Nephron (organoid): ENCODE measurements around the gene ATP8B4.

Experiments
- H3K27ac Mint-ChIP-seq, 3 experiments: 2 replicates each; pipeline ENCODE4 v1.8.0; 2020; ENCODE audit warnings: mixed read lengths in 3 of 3, mild to moderate bottlenecking in 2 of 3, moderate library complexity in 1 of 3
- H3K27me3 Mint-ChIP-seq: 2 replicates; pipeline ENCODE4 v1.8.0; 2021; ENCODE audit warnings: low read depth, mild to moderate bottlenecking, moderate library complexity, mixed read lengths
- H3K36me3 Mint-ChIP-seq: 2 replicates; pipeline ENCODE4 v1.8.0; 2020; ENCODE audit warnings: low read depth, mixed read lengths
- H3K4me1 Mint-ChIP-seq: 2 replicates; pipeline ENCODE4 v1.8.0; 2020; ENCODE audit warnings: mixed read lengths
- H3K4me3 Mint-ChIP-seq, 3 experiments: 2 replicates each; pipeline ENCODE4 v1.8.0; 2020; ENCODE audit warnings: mild to moderate bottlenecking in 3 of 3, mixed read lengths in 3 of 3, moderate library complexity in 2 of 3
- H3K9me3 Mint-ChIP-seq: 2 replicates; pipeline ENCODE4 v1.8.0; 2020; ENCODE audit warnings: mixed read lengths
- CTCF ChIP-seq, 3 experiments: fragments of 200-600 bp; sonication (generic); IDR thresholded peaks; one replicate each; pipeline ENCODE4 v1.5.0; 2021; ENCODE audit warnings: antibody characterized with exemption in 3 of 3; ENCODE audit not compliant: unreplicated experiment in 3 of 3

ATP8B4 gene

DNA sequence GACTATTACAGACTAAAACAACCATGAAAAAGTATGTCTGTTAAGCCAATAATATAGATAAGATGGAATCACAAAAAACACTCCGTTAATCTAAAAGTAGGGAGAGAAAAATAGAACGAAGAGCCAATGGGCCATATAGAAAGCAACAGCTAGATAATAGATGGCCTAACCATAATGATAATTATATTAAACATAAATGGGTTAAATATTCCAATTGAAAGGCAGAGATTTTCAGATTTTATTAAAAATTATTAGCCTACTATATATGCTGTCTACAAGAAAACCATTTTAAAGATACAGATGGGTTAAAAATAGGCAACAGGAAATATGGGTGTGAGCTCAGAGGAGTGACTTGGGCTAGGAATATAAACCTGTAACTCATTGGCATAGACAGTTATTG, 76.3 kb downstream of the ATP8B4 start:
- Mint-ChIP-seq H3K36me3 (peaks cover 11% of the 10 kb centered on the region), H3K4me3 (no peak overlapping the region), H3K27ac (no peak overlapping the region), H3K9me3 (peaks cover 21% of the 10 kb centered on the region), H3K4me1 (no peaks in the 10 kb centered on the region), H3K27me3 (no peaks in the 10 kb centered on the region)
- no peak for TF ChIP-seq CTCF (IDR thresholded peaks at IDR 0.05; ENCODE audit: unreplicated experiment in 3 of 3)

DNA sequence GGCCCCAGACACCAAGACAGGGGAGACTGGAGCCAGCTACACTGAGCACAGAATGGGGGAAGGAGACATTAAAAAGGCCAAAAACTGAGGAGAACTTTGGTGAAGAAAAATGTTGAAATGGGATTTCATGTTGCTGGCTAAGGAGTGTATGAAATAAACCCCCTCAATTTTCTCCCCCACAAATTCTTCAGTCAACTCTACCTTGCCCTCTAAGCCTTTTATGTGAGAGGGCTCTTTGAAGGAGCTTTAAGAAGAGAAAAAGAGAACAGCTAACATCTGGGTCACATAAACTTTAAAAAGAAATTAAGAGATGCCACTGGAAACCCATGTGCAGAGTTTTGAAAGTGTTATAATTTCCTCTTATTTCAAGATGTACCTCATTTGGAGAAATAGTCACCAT, 88.6 kb downstream of the ATP8B4 start:
- peaks cover 15% of the 10 kb centered on the region for H3K4me1 Mint-ChIP-seq
- peak overlapping the region in 1 of 3 experiments; percentile 6 for H3K27ac Mint-ChIP-seq
- H3K9me3 Mint-ChIP-seq = peaks cover under 1% of the 10 kb centered on the region
- H3K36me3 Mint-ChIP-seq = no peaks in the 10 kb centered on the region
- H3K4me3 Mint-ChIP-seq = no peak overlapping the region
- no peaks in the 10 kb centered on the region for H3K27me3 Mint-ChIP-seq
- TF ChIP-seq CTCF (IDR thresholded peaks at IDR 0.05; ENCODE audit: unreplicated experiment in 3 of 3) = no peak

DNA sequence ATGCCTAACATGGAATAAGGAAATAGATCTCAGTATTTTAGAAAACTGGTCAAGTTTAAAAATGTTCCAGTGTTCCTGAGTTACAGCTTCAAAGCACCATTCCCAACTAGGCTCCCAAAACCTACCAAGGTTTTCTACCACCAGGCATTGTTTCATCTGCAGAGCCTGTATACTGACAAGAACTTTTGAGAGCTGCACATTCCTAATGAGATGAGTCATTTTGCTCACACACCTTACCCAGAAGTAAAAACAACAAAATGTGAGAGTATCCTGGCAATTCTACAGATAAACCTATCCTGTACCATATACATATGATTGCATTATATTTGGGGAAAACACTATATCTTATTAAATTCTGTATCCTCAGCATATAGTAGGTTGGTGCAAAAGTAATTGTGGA, 90.7 kb downstream of the ATP8B4 start:
- Mint-ChIP-seq H3K4me3 (no peak overlapping the region), H3K4me1 (peaks cover 34% of the 10 kb centered on the region), H3K9me3 (no peaks in the 10 kb centered on the region), H3K27ac (peak overlapping the region in 2 of 3 experiments; percentile 4 to 20), H3K36me3 (no peaks in the 10 kb centered on the region), H3K27me3 (no peaks in the 10 kb centered on the region)
- no peak for TF ChIP-seq CTCF (IDR thresholded peaks at IDR 0.05; ENCODE audit: unreplicated experiment in 3 of 3)

GRCh38 chr15:50024281-50024680, 94.8 kb downstream of the ATP8B4 start:
- H3K36me3 Mint-ChIP-seq = no peaks in the 10 kb centered on the region
- H3K4me1 Mint-ChIP-seq = peaks cover 31% of the 10 kb centered on the region
- H3K4me3 Mint-ChIP-seq = peak overlapping the region in 1 of 3 experiments; percentile 53
- no peak for TF ChIP-seq CTCF (IDR thresholded peaks at IDR 0.05; ENCODE audit: unreplicated experiment in 3 of 3)
- no peaks in the 10 kb centered on the region for H3K9me3 Mint-ChIP-seq
- peak overlapping the region; percentile 80 to 91 (median 91) for H3K27ac Mint-ChIP-seq
- no peaks in the 10 kb centered on the region for H3K27me3 Mint-ChIP-seq

GRCh38 chr15:50018491-50018890, 100.5 kb downstream of the ATP8B4 start:
- H3K36me3 Mint-ChIP-seq = no peaks in the 10 kb centered on the region
- H3K27me3 Mint-ChIP-seq = no peaks in the 10 kb centered on the region
- no peak overlapping the region for H3K4me3 Mint-ChIP-seq
- TF ChIP-seq CTCF (IDR thresholded peaks at IDR 0.05; ENCODE audit: unreplicated experiment in 3 of 3) = no peak
- H3K27ac Mint-ChIP-seq = peak overlapping the region in 1 of 3 experiments; percentile 62
- H3K9me3 Mint-ChIP-seq = peaks cover 5% of the 10 kb centered on the region
- H3K4me1 Mint-ChIP-seq = peaks cover 5% of the 10 kb centered on the region

- Mint-ChIP-seq H3K9me3 (peaks cover 5% of the 10 kb centered on the region), H3K27me3 (no peaks in the 10 kb centered on the region), H3K27ac (no peak overlapping the region), H3K36me3 (no peaks in the 10 kb centered on the region), H3K4me3 (no peak overlapping the region), H3K4me1 (peaks cover 5% of the 10 kb centered on the region)
- TF ChIP-seq CTCF (IDR thresholded peaks at IDR 0.05; ENCODE audit: unreplicated experiment in 3 of 3) = no peak
Measured at GRCh38 chr15:50017522-50017921, 101.5 kb downstream of the ATP8B4 start.
